HG03520 (cell line): ENCODE results near the gene LSAMP.

ENCODE experiments used
- ATAC-seq: cut with Tn5 transposase; IDR thresholded peaks from one replicate; pipeline ENCODE4 v1.9.1; 2021; ENCODE audit warnings: mild to moderate bottlenecking, moderate library complexity; ENCODE audit not compliant: unreplicated experiment

The LSAMP gene

DNA sequence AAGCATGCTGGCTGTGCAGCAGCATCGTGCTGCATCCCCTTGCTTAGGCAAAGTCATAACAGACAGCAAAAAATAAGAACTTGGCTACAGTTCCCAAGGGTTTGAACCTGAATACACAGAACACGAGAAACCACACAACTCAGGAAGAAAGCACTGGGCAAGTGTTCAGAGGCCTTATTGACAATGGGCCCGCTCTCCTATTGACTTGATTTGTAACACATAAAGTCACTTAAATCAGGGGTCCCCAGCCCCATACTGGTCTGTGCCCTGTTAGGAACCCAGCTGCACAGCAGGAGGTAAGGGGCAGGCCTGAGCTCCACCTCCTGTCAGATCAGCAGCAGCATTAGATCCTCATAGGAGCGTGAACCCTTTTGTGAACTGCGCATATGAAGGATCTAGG, 145.1 kb downstream of the LSAMP start:
- no peak for ATAC-seq

- no peak for ATAC-seq
These were observed 145.6 kb downstream of the LSAMP start for GRCh38 chr3:116299646-116300081.

- no peak for ATAC-seq
These were observed 147.1 kb downstream of the LSAMP start for GRCh38 chr3:116298151-116298550.

DNA sequence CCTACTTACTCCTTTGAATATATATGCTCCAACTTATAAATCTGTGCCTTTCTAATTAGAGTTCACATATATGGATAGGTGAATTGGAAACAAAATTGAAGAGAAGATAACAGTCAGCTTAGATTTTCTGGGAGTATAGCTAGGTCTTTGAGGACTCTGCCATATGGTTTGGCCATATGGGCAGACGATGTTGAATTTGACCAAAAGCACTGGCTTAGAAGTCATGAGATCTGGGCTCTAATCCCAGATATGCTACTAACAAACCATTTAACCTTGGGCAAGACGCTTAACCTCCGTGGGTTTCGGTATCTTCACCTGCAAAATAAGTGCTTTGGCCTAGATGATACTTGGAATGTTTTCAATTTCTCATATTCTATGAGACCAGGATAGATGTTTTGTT, 154.1 kb downstream of the LSAMP start:
- ATAC-seq: no peak

GRCh38 chr3:116288485-116288884, 156.8 kb downstream of the LSAMP start:
- no peak for ATAC-seq

- ATAC-seq: no peak
These were observed 159.4 kb downstream of the LSAMP start for GRCh38 chr3:116285781-116286421.

DNA sequence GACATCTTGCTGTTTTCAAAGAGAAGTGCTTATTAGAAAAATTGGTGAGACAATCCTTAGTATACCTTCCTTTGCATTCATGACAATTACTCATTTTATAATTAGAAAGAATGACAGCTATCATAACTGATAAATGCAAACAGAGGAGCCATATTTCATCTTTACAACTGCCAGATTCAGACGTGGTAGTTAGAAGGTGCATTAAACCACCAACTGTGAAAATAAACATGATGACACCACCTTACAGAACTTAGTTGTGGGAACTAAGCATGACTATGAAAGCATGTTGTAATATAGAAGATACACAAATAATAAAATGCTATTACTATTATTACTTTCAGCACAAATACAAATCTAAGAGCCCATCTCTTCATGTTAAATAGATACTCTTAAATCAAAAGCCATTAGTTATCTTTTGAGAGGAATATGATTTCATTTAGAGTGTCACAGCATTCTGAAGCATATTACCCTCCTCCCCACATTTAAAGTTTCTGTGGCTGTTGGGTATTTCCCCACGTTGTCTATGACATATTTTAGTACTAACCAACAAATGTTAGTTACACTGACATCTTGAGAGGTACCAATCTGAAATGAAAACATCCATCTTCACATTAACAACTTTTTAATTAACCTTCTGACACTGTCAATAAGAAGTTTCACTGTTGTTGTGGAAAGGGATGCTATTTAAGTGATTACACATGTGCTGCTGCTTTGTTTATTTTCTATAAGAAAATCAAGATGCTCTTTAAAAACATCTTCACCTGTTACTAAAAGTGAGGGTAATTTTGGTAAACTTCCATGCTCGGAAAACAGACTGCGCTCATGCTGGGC, 163.8 kb downstream of the LSAMP start:
- peak; percentile 58 for ATAC-seq

DNA sequence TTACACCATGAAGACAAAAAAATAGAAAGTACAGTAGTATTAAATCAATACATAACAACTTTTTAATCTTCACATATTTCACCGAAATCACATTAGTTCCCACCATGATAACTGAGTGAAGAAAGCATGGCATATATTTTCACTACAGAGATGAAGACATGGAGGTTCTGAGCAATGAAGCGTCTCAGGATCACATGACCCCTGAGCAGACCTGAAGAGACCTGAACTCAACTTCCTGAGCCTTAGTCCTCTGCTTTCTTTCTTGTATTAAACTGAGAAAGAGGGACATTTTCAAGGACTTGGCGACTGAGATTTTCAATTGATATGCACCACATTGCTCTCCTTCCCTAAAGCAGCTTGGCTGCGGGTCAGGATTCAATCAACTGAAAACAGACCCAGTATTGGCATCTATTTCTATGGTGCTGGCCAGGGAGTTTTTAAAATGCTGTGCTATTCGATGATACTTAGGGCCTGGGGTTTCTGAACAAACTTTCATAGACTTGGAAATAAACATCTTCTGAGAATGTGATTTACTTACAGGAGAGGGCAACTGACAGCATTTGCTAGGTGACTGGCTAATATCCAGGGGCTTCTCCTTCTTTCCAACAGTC, 165.1 kb downstream of the LSAMP start:
- no peak for ATAC-seq

DNA sequence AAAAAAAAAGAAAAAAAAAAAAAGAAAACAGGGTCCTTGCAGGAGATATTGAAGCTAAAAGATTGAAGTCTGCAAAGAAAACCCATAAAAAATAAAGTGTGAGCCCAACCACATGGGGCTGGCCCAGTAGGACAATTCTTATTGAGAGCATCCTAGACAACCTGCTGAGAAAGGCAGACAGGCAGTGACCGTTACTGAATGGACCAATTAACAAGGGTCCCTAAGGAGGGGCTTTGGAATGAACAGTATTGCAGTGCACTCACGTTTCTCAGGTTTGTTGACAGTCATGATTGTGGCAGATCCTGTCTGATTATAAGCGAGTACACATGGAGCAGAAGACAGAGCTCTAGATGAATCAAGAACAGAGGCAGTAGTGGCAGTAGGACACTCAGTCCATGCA, 168.6 kb downstream of the LSAMP start:
- no peak for ATAC-seq

DNA sequence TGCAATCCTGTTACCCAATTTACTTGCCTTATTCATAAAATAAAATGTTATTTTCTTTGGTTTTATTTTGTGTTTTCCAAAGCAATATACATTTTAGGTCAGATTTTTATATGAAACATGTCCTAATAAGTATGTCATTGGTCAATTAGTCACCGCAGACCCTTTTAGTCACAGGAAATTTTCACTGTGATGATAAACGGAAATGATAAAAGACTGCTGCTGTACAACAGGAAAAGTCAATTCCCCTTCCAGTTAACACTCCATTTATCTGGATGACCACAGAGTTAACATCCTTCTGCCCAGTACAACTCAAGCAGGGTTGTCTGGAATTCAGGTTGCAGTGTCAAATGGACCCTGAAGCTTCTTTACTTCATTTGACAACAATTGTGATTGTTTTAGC, 175.2 kb downstream of the LSAMP start:
- ATAC-seq: no peak

DNA sequence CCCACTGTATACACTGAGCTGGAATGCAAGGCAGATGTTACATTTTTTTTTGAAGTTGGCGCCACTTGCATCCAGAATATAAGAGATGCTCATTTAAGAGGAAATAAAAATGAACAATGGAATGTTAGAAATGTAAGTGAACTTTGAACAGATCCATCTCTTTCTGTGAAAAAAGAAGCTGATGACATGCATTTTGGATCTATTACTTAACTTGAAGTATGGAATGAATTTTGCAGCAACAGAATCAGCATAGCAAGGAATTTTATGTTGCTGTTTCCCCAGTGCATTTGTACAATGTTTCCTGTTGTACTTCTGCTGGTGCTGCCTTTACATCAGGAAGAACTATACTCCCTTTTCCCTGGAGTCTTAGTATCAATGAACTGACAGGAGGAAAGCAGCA, 178.2 kb downstream of the LSAMP start:
- no peak for ATAC-seq

DNA sequence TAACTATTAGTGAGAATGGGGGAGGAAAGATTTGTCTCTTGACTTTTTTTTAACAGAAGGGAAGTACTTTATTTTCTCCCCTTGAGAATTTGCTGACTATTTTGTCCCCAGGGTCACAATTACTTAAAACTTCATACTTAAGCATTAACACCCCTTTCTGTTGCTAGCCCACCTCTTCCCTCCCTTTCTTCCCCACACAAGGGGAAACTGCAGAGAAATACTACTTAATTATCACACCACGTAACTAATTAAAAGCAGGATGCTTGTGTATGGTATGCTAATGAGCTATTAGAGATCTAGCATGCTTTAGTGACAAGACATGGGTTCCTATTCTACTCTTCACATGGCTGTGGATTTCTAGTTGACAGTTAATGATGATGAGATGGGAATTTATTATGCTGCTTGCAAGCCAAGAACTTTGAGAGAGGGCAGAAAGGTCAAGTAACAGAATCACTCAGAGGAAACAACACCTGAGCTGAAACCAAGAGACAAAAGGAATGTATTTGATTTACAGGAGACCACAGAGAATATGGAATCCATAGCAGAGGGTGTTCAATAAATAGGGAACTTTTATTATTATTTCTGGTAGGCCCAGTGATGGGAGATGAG, 179.2 kb downstream of the LSAMP start:
- no peak for ATAC-seq

- no peak for ATAC-seq
These were observed 180.0 kb downstream of the LSAMP start for GRCh38 chr3:116265320-116265695.

- ATAC-seq: no peak
These were observed 180.6 kb downstream of the LSAMP start for GRCh38 chr3:116264546-116265319.

DNA sequence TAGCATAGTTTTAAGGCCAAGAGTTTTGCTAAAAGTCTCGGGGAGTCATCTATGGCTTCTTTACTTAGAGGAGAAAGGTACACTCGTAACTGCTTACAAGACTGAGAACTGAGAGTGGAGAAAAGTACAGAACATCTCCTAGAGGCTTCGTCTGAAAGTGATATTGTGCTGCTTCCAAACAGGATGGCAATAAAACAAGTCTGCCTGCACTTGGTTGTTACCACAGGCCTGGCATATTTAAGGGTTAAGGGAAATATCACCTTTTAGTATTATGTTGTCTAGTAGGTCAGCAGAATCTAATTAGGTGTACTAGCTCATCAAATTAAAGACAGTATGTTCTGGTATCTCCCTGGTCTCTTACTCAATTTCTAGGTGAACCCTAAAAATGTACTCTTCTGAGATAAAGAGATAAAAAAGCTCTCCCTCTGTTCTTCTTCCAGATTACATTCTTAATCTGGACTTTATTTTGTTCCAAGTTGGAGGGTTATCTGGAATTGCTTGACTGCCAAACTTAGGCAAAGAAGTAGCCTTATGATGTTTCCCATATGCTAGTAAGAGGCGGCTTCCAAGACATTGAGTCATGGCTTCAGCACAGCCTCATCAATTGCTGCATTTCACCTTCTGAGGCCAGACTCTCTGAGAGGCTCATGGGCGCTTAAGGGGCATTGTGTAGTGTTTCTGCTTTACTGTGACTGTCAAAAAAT, 181.3 kb downstream of the LSAMP start:
- no peak for ATAC-seq

GRCh38 chr3:116260491-116260890, 184.8 kb downstream of the LSAMP start:
- no peak for ATAC-seq

GRCh38 chr3:116259984-116260383, 185.3 kb downstream of the LSAMP start:
- no peak for ATAC-seq

GRCh38 chr3:116256843-116257485, 188.3 kb downstream of the LSAMP start:
- ATAC-seq: no peak

GRCh38 chr3:116254541-116254940, 190.7 kb downstream of the LSAMP start:
- no peak for ATAC-seq

DNA sequence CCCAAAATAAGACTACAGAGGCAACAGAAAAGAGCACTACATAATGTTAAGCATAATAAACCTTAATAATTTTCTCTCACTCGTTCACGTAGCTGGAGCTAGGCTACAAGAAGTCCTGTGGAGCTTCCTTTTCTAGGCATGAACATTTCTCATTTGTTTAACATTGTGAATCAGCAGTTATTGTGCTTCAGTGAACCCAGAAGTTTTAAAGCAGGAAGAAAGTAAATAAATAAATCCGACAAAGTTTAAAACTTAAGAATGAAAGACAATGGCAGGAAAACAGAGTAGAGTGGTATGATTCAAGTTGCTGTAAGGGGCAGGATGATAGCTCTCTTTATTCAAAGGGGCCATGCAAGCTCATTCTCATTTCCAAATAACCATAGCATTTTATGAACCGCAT, 191.8 kb downstream of the LSAMP start:
- ATAC-seq: no peak
